ENCODE results near the gene IRF2. TPM values are rescaled to one million over a fixed set of nuclear protein-coding genes. Genes with fewer than 3 reads are reported as not detected.
A peak's percentile ranks its signal among the peaks of the same experiment; 100 is the strongest.

IRF2 gene
- total RNA-seq, 1 donor from 2014 or later = 53.3 TPM

- ATAC-seq (no peak), DNase-seq (no peak)
- Histone ChIP-seq H3K36me3 (peaks cover 99% of the 10 kb centered on the region), H3K4me1 (peaks cover 38% of the 10 kb centered on the region), H3K9me3 (no peaks in the 10 kb centered on the region), H3K27me3 (ENCODE audit: low read depth) (no peaks in the 10 kb centered on the region), H3K27ac (no peak overlapping the region), H3K4me3 (no peak overlapping the region)
- intact Hi-C loops (cut with DNase I) = no loop called here
- TF ChIP-seq, protein P1, sequence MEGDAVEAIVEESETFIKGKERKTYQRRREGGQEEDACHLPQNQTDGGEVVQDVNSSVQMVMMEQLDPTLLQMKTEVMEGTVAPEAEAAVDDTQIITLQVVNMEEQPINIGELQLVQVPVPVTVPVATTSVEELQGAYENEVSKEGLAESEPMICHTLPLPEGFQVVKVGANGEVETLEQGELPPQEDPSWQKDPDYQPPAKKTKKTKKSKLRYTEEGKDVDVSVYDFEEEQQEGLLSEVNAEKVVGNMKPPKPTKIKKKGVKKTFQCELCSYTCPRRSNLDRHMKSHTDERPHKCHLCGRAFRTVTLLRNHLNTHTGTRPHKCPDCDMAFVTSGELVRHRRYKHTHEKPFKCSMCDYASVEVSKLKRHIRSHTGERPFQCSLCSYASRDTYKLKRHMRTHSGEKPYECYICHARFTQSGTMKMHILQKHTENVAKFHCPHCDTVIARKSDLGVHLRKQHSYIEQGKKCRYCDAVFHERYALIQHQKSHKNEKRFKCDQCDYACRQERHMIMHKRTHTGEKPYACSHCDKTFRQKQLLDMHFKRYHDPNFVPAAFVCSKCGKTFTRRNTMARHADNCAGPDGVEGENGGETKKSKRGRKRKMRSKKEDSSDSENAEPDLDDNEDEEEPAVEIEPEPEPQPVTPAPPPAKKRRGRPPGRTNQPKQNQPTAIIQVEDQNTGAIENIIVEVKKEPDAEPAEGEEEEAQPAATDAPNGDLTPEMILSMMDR (IDR thresholded peaks at IDR 0.05) = no peak
Measured at GRCh38 chr4:184397516-184398163, 76.7 kb downstream of the IRF2 start.

GRCh38 chr4:184396570-184397515 lies 77.5 kb downstream of the IRF2 start:
- DNase-seq (no peak), ATAC-seq (no peak)
- Histone ChIP-seq H3K36me3 (peaks cover 99% of the 10 kb centered on the region), H3K9me3 (no peaks in the 10 kb centered on the region), H3K4me1 (peaks cover 46% of the 10 kb centered on the region), H3K4me3 (no peak overlapping the region), H3K27me3 (ENCODE audit: low read depth) (no peaks in the 10 kb centered on the region), H3K27ac (no peak overlapping the region)
- TF ChIP-seq, protein P1 (IDR thresholded peaks at IDR 0.05) = no peak
- intact Hi-C loops (cut with DNase I) = no loop called here

DNA sequence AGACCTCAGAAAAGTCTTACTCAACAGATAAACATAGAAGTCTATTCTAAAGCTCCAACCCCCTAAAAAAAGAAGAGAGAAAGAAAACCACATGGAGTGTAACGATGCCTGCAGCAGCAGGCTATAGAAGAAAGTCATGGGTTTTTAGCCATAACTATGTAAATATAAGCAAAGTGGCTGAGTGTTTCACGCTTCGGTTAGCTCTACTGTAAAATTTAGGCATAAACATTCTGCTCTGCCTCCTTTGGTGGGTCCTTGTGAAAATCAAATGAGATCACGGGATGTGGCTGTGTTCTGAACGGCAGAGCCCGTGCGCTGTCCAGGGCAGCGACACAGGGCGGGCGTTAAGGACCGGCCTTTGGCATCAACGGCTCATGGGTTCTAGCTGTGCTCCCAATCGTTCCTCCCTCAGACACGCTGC lies 78.4 kb downstream of the IRF2 start:
- TF ChIP-seq, protein P1 (IDR thresholded peaks at IDR 0.05) = no peak
- Histone ChIP-seq H3K27ac (no peak overlapping the region), H3K27me3 (ENCODE audit: low read depth) (no peaks in the 10 kb centered on the region), H3K36me3 (peaks cover 99% of the 10 kb centered on the region), H3K4me3 (no peak overlapping the region), H3K9me3 (no peaks in the 10 kb centered on the region), H3K4me1 (peaks cover 47% of the 10 kb centered on the region)
- intact Hi-C loops (cut with DNase I) = no loop called here
- no peak for DNase-seq
- no peak for ATAC-seq

DNA sequence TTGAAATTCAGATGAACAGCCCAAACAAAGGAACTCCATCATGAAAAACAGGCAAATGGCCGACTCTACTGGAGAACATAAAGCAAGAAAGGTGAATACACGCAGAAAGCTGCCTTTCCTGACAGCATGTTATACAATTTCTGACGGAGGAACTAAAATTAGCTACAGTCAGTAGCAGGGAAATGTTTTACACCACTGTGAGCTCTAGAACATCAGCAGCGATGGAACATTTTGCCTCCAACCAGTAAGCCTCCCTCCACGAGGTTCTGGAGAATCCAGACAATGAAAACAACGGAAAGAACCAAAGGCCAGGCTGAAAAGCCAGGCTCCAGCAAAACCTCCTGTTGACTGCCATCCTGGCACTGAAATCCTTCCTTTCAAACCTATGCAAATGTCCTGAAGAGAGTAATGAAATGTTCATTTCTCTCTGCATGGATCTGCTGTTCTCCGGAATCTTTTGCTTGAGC lies 78.9 kb downstream of the IRF2 start:
- H3K27me3 ChIP-seq (ENCODE audit: low read depth) = no peaks in the 10 kb centered on the region
- H3K27ac ChIP-seq = no peak overlapping the region
- H3K4me1 ChIP-seq = peaks cover 42% of the 10 kb centered on the region
- no peak for ATAC-seq
- TF ChIP-seq, protein P1 (IDR thresholded peaks at IDR 0.05) = no peak
- H3K36me3 ChIP-seq = peaks cover 99% of the 10 kb centered on the region
- H3K9me3 ChIP-seq = no peaks in the 10 kb centered on the region
- no peak for DNase-seq
- intact Hi-C loops (cut with DNase I) = no loop called here
- H3K4me3 ChIP-seq = no peak overlapping the region

DNA sequence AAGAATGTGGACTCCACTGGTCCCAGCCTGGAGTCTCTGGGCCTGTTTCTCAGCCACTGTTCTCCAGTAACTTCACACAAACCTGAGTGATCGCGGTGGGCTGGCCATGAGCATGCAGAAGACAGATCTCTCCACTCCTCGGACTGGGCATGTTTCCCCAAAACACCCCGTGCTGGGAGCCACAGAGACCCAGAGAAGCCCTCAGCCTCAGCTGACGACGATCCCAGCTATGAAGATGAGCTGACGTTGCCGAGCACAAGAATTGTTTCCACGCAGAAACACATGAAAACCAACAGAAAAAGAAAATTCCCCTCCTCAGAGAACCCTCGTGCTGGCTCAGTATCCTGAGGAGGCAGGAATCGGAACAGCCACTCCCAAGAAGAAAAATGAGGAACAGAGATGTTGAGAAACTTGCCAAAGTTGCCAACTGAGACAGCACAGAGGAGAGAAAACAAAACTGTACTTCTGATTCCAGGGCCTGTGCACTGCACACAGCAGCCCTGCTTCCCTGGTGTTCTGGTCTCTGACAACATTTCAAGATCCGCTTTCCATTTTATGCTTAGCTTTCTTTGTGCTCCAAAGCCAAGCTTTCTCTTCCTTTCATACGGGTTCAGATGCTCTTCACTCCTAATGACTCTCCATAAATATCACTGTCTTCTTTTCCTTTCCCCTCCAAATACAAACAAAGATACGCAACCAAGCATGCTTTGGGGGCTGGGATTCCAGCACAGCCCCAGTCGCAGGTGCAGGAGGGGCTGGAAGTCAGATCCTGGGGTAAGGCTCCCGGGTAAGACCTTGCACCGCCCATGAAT lies 81.4 kb downstream of the IRF2 start:
- TF ChIP-seq, protein P1 (IDR thresholded peaks at IDR 0.05) = no peak
- intact Hi-C loops (cut with DNase I) = no loop called here
- Histone ChIP-seq H3K27me3 (ENCODE audit: low read depth) (no peaks in the 10 kb centered on the region), H3K36me3 (peaks cover 97% of the 10 kb centered on the region), H3K4me3 (peak overlapping the region; percentile 20), H3K9me3 (no peaks in the 10 kb centered on the region), H3K27ac (peak overlapping the region; percentile 63), H3K4me1 (peaks cover 31% of the 10 kb centered on the region)
- DNase-seq (no peak), ATAC-seq (peak; percentile 81 to 83)
